IPS DF 19.7 (cell line): ENCODE data around the gene SORBS2.
"Not testable (repeated sequence)": the region's sequence is repeated elsewhere in the genome, so short reads cannot be mapped to it uniquely, and the experiment has no call there.

ENCODE experiments used
- DNase-seq: peaks from one replicate; pipeline ENCODE4 v3.0.0-alpha.2; 2013; ENCODE audit warnings: low read depth, low spot score

The SORBS2 gene

GRCh38 chr4:185559915-185560281 lies 252.1 kb downstream of the SORBS2 start:
- DNase-seq: no peak

GRCh38 chr4:185559251-185559914 lies 252.6 kb downstream of the SORBS2 start:
- not testable (repeated sequence) for DNase-seq

GRCh38 chr4:185554365-185555126 lies 257.4 kb downstream of the SORBS2 start:
- DNase-seq: no peak

- DNase-seq: no peak
Observed at GRCh38 chr4:185552254-185552653, 259.7 kb downstream of the SORBS2 start.

GRCh38 chr4:185550933-185551332 lies 261.1 kb downstream of the SORBS2 start:
- no peak for DNase-seq

- DNase-seq: no peak
Observed at GRCh38 chr4:185549095-185549639, 262.8 kb downstream of the SORBS2 start.

- no peak for DNase-seq
Observed at GRCh38 chr4:185548587-185548986, 263.4 kb downstream of the SORBS2 start.

GRCh38 chr4:185546335-185546734 lies 265.7 kb downstream of the SORBS2 start:
- no peak for DNase-seq

GRCh38 chr4:185542626-185543315 lies 269.2 kb downstream of the SORBS2 start:
- DNase-seq: no peak

- DNase-seq: no peak
Observed at GRCh38 chr4:185541251-185541727, 270.7 kb downstream of the SORBS2 start.

- no peak for DNase-seq
Observed at GRCh38 chr4:185540487-185541120, 271.4 kb downstream of the SORBS2 start.

- no peak for DNase-seq
Observed at GRCh38 chr4:185540040-185540439, 272.0 kb downstream of the SORBS2 start.

- DNase-seq: no peak
Observed at GRCh38 chr4:185538806-185539205, 273.2 kb downstream of the SORBS2 start.

- no peak for DNase-seq
Observed at GRCh38 chr4:185536411-185536709, 275.6 kb downstream of the SORBS2 start.

- no peak for DNase-seq
Observed at GRCh38 chr4:185535612-185536410, 276.2 kb downstream of the SORBS2 start.
